Caco-2 (cell line): ENCODE data around the gene KLHL18. TPM values are rescaled to one million over a fixed set of nuclear protein-coding genes. Genes with fewer than 3 reads are reported as not detected.
A peak's percentile ranks its signal among the peaks of the same experiment; 100 is the strongest.

Experiments used
- BruUV-seq: library from RNA; stranded (reverse); fragments of 400-500 nt; replicated peaks from 2 replicates; lab custom pipeline; 2021; lab: Mats Ljungman, UMichigan
- CTCF ChIA-PET: fragments of 300-600 bp; sonication (Branson Sonifier 250); formaldehyde crosslinking; loops from one replicate; lab custom pipeline; 2022; ENCODE audit warnings: antibody characterized with exemption; lab: Charles Lee
- POLR2A ChIA-PET: fragments of 300-600 bp; sonication (Branson Sonifier 250); formaldehyde crosslinking; loops from one replicate; lab custom pipeline; 2022; ENCODE audit warnings: antibody characterized with exemption; lab: Charles Lee
- DNase-seq, 2 experiments: peaks; one replicate each; pipeline versions ENCODE4 v3.0.0 to v3.0.0-alpha.2; 2020 to 2022
- H3K27me3 ChIP-seq: replicated peaks from 2 replicates; pipeline ENCODE4 v1.6.0; 2011; ENCODE audit warnings: low read length; ENCODE audit not compliant: control insufficient read depth, insufficient read depth
- H3K36me3 ChIP-seq: 2 replicates; pipeline ENCODE4 v1.5.1; 2011; ENCODE audit warnings: low read length; ENCODE audit not compliant: control insufficient read depth, insufficient read depth
- H3K4me1 ChIP-seq: fragments of 250-450 bp; sonication (Bioruptor Pico); 2 replicates; pipeline ENCODE4 v1.5.1; 2020; ENCODE audit warnings: mild to moderate bottlenecking
- H3K4me3 ChIP-seq: 2 replicates; pipeline ENCODE4 v1.5.1; 2011; ENCODE audit warnings: low read depth, mild to moderate bottlenecking, control low read depth, low read length
- H3K9me3 ChIP-seq: fragments of 250-450 bp; sonication (Bioruptor Pico); 2 replicates; pipeline ENCODE4 v1.5.1; 2020; ENCODE audit warnings: mild to moderate bottlenecking, moderate library complexity
- H3K27ac Mint-ChIP-seq: one replicate; pipeline ENCODE4 v1.8.0; 2022; ENCODE audit warnings: mixed read lengths; ENCODE audit not compliant: unreplicated experiment
- H3K27me3 Mint-ChIP-seq: one replicate; pipeline ENCODE4 v1.8.0; 2022; ENCODE audit warnings: mixed read lengths; ENCODE audit not compliant: insufficient read depth, unreplicated experiment
- H3K36me3 Mint-ChIP-seq: one replicate; pipeline ENCODE4 v1.8.0; 2022; ENCODE audit warnings: mild to moderate bottlenecking, mixed read lengths; ENCODE audit not compliant: insufficient read depth, unreplicated experiment
- H3K4me1 Mint-ChIP-seq: one replicate; pipeline ENCODE4 v1.8.0; 2022; ENCODE audit warnings: low read depth, mixed read lengths; ENCODE audit not compliant: unreplicated experiment
- H3K4me3 Mint-ChIP-seq: one replicate; pipeline ENCODE4 v1.8.0; 2022; ENCODE audit warnings: mild to moderate bottlenecking, moderate library complexity, mixed read lengths; ENCODE audit not compliant: unreplicated experiment
- H3K9me3 Mint-ChIP-seq: one replicate; pipeline ENCODE4 v1.8.0; 2022; ENCODE audit warnings: mixed read lengths; ENCODE audit not compliant: unreplicated experiment
- CTCF ChIP-seq, 2 experiments: fragments of 200-600 bp in 1 of 2; IDR thresholded peaks; 1 replicate in 1 of 2; 2 replicates in 1 of 2; pipeline versions ENCODE4 v1.5.1 to v1.8.0; 2011 to 2022; ENCODE audit warnings: antibody characterized with exemption in 1 of 2, control low read depth in 1 of 2, inconsistent platforms in 1 of 2, low read depth in 1 of 2, low read length in 1 of 2, mild to moderate bottlenecking in 1 of 2, moderate library complexity in 1 of 2; ENCODE audit not compliant: insufficient read depth in 1 of 2, severe bottlenecking in 1 of 2, unreplicated experiment in 1 of 2
- intact Hi-C: fragments of 100-400 bp; cut with micrococcal nuclease; formaldehyde crosslinking; loops from one replicate; pipeline ENCODE4 v1.10.0; 2022; ENCODE audit not compliant: unreplicated experiment
- total RNA-seq: library from RNA; stranded (reverse); gene quantifications from 2 replicates; pipeline ENCODE4 v1.2.3, GENCODE V29; 2022

The KLHL18 gene
- total RNA-seq, 1 experiment from 2014 or later = 29.5 TPM

- peaks cover 6% of the 10 kb centered on the region for H3K4me1 Mint-ChIP-seq
- CTCF ChIA-PET = interaction anchor here (0.7 kb wide), 1 partner anchor 26 kb away, joined by 3 read pairs; no protein-coding TSS in a partner anchor
- DNase-seq = no peak
- Histone ChIP-seq H3K4me1 (0 out of 2 replicates have a peak, but pooled peaks cover 4% of the 10 kb centered on the region), H3K27me3 (no peaks in the 10 kb centered on the region), H3K36me3 (no peaks in the 10 kb centered on the region), H3K4me3 (no peak overlapping the region), H3K9me3 (no peaks in the 10 kb centered on the region)
- POLR2A ChIA-PET = no interaction called here
- BruUV-seq = no TSS peak
- H3K36me3 Mint-ChIP-seq = no peaks in the 10 kb centered on the region
- no peak overlapping the region for H3K27ac Mint-ChIP-seq
- no peaks in the 10 kb centered on the region for H3K27me3 Mint-ChIP-seq
- TF ChIP-seq CTCF (IDR thresholded peaks at IDR 0.05; ENCODE audit: insufficient read depth in 1 of 2, low read depth in 1 of 2, low read length in 1 of 2, severe bottlenecking in 1 of 2, unreplicated experiment in 1 of 2) = no peak
- intact Hi-C loops = no loop called here
- H3K9me3 Mint-ChIP-seq = no peaks in the 10 kb centered on the region
- no peak overlapping the region for H3K4me3 Mint-ChIP-seq
These were observed 12.2 kb upstream of the KLHL18 start for GRCh38 chr3:47270526-47270925.

- ChIA-PET POLR2A (no interaction called here), CTCF (no interaction called here)
- no TSS peak for BruUV-seq
These were observed 9.2 kb upstream of the KLHL18 start for GRCh38 chr3:47273564-47273963.

GRCh38 chr3:47274652-47275051 is 8.1 kb upstream of the KLHL18 start:
- intact Hi-C loops = no loop called here
- Histone ChIP-seq H3K27me3 (no peaks in the 10 kb centered on the region), H3K4me3 (no peak overlapping the region), H3K9me3 (no peaks in the 10 kb centered on the region), H3K36me3 (no peaks in the 10 kb centered on the region), H3K4me1 (no peaks in the 10 kb centered on the region)
- Mint-ChIP-seq H3K27me3 (no peaks in the 10 kb centered on the region), H3K9me3 (no peaks in the 10 kb centered on the region), H3K27ac (no peak overlapping the region), H3K4me3 (no peak overlapping the region), H3K36me3 (no peaks in the 10 kb centered on the region), H3K4me1 (no peaks in the 10 kb centered on the region)
- TF ChIP-seq CTCF (IDR thresholded peaks at IDR 0.05; ENCODE audit: insufficient read depth in 1 of 2, low read depth in 1 of 2, low read length in 1 of 2, severe bottlenecking in 1 of 2, unreplicated experiment in 1 of 2) = no peak
- CTCF ChIA-PET = no interaction called here
- no peak for DNase-seq
- no TSS peak for BruUV-seq
- POLR2A ChIA-PET = no interaction called here

More at GRCh38 chr3:47273564-47273963, 9.2 kb upstream of the KLHL18 start:
- no peak overlapping the region for H3K27ac Mint-ChIP-seq
- Histone ChIP-seq H3K27me3 (no peaks in the 10 kb centered on the region), H3K4me1 (no peaks in the 10 kb centered on the region), H3K4me3 (no peak overlapping the region), H3K36me3 (no peaks in the 10 kb centered on the region), H3K9me3 (no peaks in the 10 kb centered on the region)
- TF ChIP-seq CTCF (IDR thresholded peaks at IDR 0.05; ENCODE audit: insufficient read depth in 1 of 2, low read depth in 1 of 2, low read length in 1 of 2, severe bottlenecking in 1 of 2, unreplicated experiment in 1 of 2) = peak in 1 of 2 experiments; percentile 15
- no peak overlapping the region for H3K4me3 Mint-ChIP-seq
- H3K27me3 Mint-ChIP-seq = no peaks in the 10 kb centered on the region
- intact Hi-C loops = no loop called here
- H3K4me1 Mint-ChIP-seq = no peaks in the 10 kb centered on the region
- H3K9me3 Mint-ChIP-seq = no peaks in the 10 kb centered on the region
- no peak for DNase-seq
- H3K36me3 Mint-ChIP-seq = no peaks in the 10 kb centered on the region
